ENCODE data around the gene PKD1. TPM values are rescaled to one million over a fixed set of nuclear protein-coding genes. Genes with fewer than 3 reads are reported as not detected.

The PKD1 gene
- total RNA-seq, 1 experiment from 2014 or later: 58.9 TPM

GRCh38 chr16:2090777-2091546 lies 44.7 kb downstream of the PKD1 start:
- Histone ChIP-seq H3K9me2 (replicated peaks; ENCODE audit: low read length) (no peaks in the 10 kb centered on the region), H3K36me3 (ENCODE audit: low read depth, low read length) (no peaks in the 10 kb centered on the region), H3K27me3 (ENCODE audit: low read length) (no peaks in the 10 kb centered on the region), H3K27ac (ENCODE audit: low read length) (no peak overlapping the region), H4K20me1 (ENCODE audit: low read length) (no peaks in the 10 kb centered on the region), H2AFZ (ENCODE audit: low read length) (no peak overlapping the region), H3K4me2 (ENCODE audit: low read length) (peak overlapping the region; percentile 77), H3F3A (ENCODE audit: low read length, unreplicated experiment) (no peaks in the 10 kb centered on the region), H3K4me1 (ENCODE audit: insufficient read depth, low read length) (peaks cover 8% of the 10 kb centered on the region), H3K4me3 (ENCODE audit: low read length) (peak overlapping the region; percentile 48), H3K9me3 (ENCODE audit: low read length) (no peaks in the 10 kb centered on the region), H3K79me2 (ENCODE audit: low read length) (no peaks in the 10 kb centered on the region), H3K9ac (ENCODE audit: low read length) (peak overlapping the region; percentile 40)
- peak; percentile 84 for DNase-seq
- ChIA-PET CTCF (interaction anchor here (0.6 to 0.8 kb wide), 3 partner anchors 45 to 68 kb away, joined by 3 to 15 read pairs (median 5); partner anchors contain the start of gene PKD1), POLR2A (ENCODE audit: unreplicated experiment) (interaction anchor here (0.6 kb wide), 1 partner anchor 52 kb away, joined by 4 read pairs; no protein-coding TSS in a partner anchor)
- peak; percentile 87 for ATAC-seq
- BruUV-seq (replicated peaks): no TSS peak
- peak; percentile 55 for TF ChIP-seq CTCF (conservative IDR thresholded peaks at IDR 0.05; ENCODE audit: low read depth, low read length)
- no peak for TF ChIP-seq EZH2 (IDR thresholded peaks at IDR 0.05; ENCODE audit: low read length, unreplicated experiment)
- no peak for TF ChIP-seq EZH2phosphoT487 (IDR thresholded peaks at IDR 0.05; ENCODE audit: borderline replicate concordance, low read length)
- intact Hi-C loops (cut with micrococcal nuclease): no loop called here

GRCh38 chr16:2090481-2090776 lies 45.3 kb downstream of the PKD1 start:
- POLR2A ChIA-PET (ENCODE audit: unreplicated experiment): interaction anchor here (0.6 kb wide), 1 partner anchor 51 kb away, joined by 4 read pairs; no protein-coding TSS in a partner anchor
- DNase-seq (no peak), ATAC-seq (no peak)
- peaks cover 8% of the 10 kb centered on the region for H3K4me1 ChIP-seq (ENCODE audit: insufficient read depth, low read length)
- no peaks in the 10 kb centered on the region for H3K9me2 ChIP-seq (replicated peaks; ENCODE audit: low read length)
- no peaks in the 10 kb centered on the region for H3F3A ChIP-seq (ENCODE audit: low read length, unreplicated experiment)
- intact Hi-C loops (cut with micrococcal nuclease): no loop called here
- CTCF ChIA-PET: interaction anchor here (0.6 kb wide), 1 partner anchor 45 kb away, joined by 3 read pairs; the partner anchor contains the start of gene PKD1
- TF ChIP-seq EZH2phosphoT487 (IDR thresholded peaks at IDR 0.05; ENCODE audit: borderline replicate concordance, low read length) (no peak), EZH2 (IDR thresholded peaks at IDR 0.05; ENCODE audit: low read length, unreplicated experiment) (no peak), CTCF (conservative IDR thresholded peaks at IDR 0.05; ENCODE audit: low read depth, low read length) (no peak)
- no peaks in the 10 kb centered on the region for H3K79me2 ChIP-seq (ENCODE audit: low read length)
- H3K4me3 ChIP-seq (ENCODE audit: low read length): peak overlapping the region; percentile 48
- no peak overlapping the region for H2AFZ ChIP-seq (ENCODE audit: low read length)
- no peak overlapping the region for H3K27ac ChIP-seq (ENCODE audit: low read length)
- no peaks in the 10 kb centered on the region for H3K27me3 ChIP-seq (ENCODE audit: low read length)
- H4K20me1 ChIP-seq (ENCODE audit: low read length): no peaks in the 10 kb centered on the region
- no peaks in the 10 kb centered on the region for H3K9me3 ChIP-seq (ENCODE audit: low read length)
- H3K9ac ChIP-seq (ENCODE audit: low read length): no peak overlapping the region; the same call in 1 of the 2 replicates
- no peaks in the 10 kb centered on the region for H3K36me3 ChIP-seq (ENCODE audit: low read depth, low read length)
- H3K4me2 ChIP-seq (ENCODE audit: low read length): peak overlapping the region; percentile 60
- BruUV-seq (replicated peaks): no TSS peak
